ENCODE results near the gene FNBP1. TPM values are rescaled to one million over a fixed set of nuclear protein-coding genes. Genes with fewer than 3 reads are reported as not detected.

FNBP1 gene
- total RNA-seq, 1 donor from 2014 or later, result 157 TPM

DNA sequence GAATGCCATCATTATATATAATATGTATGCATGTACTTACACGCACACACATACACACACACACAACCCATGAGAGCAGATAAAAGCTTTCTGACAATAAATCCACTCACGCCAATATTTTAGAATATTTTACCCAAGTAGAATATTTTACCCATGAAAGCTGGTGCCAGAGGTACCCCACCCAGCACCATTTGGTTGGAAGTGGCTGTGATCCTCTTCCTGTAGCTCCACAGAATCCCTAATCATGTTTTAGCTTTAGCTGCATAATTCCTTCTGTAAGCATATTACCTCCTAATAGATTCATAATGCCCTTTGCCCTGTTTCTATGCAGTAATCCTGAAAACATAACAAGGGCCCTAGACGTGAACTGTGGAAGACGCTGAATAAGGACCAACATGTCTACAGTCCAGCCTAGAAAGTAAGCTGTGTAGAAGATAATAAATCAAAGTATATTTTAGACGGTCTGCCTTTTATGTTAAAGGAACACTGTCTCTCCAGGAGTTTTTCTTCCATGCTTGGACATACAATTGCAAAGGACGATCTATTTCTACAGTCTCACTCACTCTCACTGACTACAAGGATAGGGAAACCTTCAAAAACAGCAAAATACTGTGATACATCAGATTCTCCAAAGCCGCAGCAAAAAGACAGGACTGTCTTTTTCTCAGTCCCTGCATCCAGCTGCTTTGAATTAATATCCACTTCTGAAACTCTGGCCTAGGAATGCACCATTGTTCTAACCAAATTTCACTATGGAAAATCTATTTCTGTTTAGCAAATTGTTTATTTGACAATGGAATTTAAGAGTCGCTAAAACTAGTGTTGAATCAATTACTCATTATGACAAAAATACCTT, 109.6 kb downstream of the FNBP1 start:
- intact Hi-C loops (cut with micrococcal nuclease), result loop anchor here (2.0 to 5.0 kb wide), 2 partner anchors 29 to 109 kb away; partner anchors contain the start of gene FNBP1

GRCh38 chr9:129932303-129933151, 110.5 kb downstream of the FNBP1 start:
- intact Hi-C loops (cut with micrococcal nuclease), result loop anchor here (1.0 to 5.0 kb wide), 4 partner anchors 12 to 110 kb away; partner anchors contain the start of gene FNBP1

DNA sequence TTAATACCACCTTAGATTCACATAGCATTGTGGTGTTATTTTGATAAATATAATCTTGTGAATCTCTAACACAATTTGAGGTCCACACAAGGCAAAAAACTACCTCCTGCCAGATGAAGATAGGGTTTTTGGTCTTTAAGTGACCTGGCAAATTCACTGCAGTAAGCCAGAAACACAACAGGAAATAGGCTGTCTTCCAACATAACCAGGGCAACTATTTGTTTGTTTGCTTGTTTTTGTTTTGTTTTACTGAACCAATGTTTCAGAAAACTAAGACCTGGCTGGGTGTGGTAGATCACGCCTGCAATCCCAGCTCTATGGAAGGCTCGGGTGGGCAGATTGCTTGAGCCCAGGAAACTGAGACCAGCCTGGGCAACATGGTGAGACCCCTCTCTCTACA, 112.2 kb downstream of the FNBP1 start:
- intact Hi-C loops (cut with micrococcal nuclease), result loop anchor here (5.0 kb wide), 1 partner anchor 112 kb away; the partner anchor contains the start of gene FNBP1

DNA sequence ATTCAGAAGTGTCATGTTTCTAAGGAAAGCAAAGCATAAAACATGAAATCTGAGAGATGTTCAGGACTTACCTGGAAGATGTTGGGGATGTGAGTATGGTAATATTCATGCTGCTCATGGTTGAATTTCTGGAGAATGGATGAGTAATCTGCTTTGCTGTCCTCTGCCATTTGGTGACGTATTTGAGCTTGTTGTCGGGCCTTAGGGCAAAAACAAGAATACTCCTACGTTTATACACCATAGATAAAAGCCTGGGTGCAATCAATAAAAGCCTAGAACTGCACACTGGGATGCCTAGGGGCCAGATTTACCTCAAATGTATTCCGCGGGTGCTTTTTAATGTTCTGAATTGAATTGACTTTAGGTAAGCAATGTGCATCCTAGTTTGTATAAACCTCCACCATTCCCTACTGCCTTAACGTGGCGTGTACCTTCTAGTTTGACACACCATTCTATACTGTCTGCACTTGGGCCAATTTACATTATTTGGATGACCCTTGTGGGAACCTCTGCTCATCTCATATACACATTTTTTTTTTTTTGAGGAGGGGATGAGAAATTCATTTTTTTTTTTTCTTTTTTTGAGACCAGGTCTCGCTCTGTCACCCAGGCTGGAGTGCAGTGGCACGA, 113.4 kb downstream of the FNBP1 start:
- intact Hi-C loops (cut with micrococcal nuclease), result loop anchor here (5.0 kb wide), 1 partner anchor 113 kb away; the partner anchor contains the start of gene FNBP1

GRCh38 chr9:129923589-129923988, 119.4 kb downstream of the FNBP1 start:
- intact Hi-C loops (cut with micrococcal nuclease), result no loop called here

- intact Hi-C loops (cut with micrococcal nuclease), result no loop called here
These were observed 121.1 kb downstream of the FNBP1 start for GRCh38 chr9:129921905-129922304.

- intact Hi-C loops (cut with micrococcal nuclease), result no loop called here
These were observed 123.1 kb downstream of the FNBP1 start for GRCh38 chr9:129919841-129920240.

GRCh38 chr9:129919277-129919676, 123.7 kb downstream of the FNBP1 start:
- intact Hi-C loops (cut with micrococcal nuclease), result no loop called here

DNA sequence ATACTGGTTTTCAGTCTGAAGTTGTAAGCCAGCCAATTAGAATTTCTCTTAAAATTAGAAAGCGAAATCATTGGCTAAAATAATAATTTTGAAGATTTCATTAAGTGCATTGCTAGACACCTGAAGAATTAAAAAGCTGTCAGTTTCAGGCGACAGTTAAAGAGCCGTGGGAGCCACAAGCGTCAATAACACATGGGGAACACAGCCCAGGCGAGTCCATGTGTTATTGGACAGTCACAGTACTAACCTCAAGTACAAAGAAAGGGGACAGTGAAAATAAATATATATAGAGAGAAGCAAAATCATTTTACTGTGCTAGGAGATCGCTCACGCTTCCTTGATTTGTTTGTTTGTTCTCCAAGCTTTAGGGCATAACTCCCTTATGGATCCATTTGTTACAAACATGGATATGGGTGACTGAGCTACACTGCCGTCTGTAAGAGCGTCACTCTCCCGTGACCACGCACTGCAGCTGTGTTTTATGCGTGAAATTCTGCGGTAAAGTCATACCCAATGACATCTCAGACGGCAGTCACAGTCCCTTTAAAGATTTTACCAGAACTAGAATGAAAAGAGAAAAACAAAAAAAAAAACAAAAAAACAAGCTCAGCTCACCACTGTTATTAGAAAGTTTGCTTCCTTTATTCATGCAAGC, 124.6 kb downstream of the FNBP1 start:
- intact Hi-C loops (cut with micrococcal nuclease), result no loop called here

GRCh38 chr9:129916707-129917106, 126.3 kb downstream of the FNBP1 start:
- intact Hi-C loops (cut with micrococcal nuclease), result no loop called here

DNA sequence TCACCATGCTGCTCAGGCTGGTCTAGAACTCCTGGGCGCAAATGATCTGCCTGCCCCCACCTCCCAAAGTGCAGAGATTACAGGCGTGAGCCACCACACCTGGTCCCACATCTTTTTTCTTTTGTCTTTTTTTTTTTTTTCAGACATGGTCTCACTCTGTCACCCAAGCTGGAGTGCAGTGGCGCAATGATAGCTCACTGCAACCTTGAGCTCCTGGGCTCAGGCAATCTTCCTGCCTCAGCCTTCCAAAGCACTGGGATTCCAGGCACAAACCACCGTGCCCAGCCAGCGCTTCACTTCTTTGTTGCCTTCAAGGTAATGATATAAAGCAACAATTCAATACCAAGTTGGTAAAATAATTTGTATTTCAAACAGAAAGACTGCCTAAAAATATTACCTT, 128.9 kb downstream of the FNBP1 start:
- intact Hi-C loops (cut with micrococcal nuclease), result no loop called here

GRCh38 chr9:129910628-129911567, 132.1 kb downstream of the FNBP1 start:
- intact Hi-C loops (cut with micrococcal nuclease), result no loop called here

DNA sequence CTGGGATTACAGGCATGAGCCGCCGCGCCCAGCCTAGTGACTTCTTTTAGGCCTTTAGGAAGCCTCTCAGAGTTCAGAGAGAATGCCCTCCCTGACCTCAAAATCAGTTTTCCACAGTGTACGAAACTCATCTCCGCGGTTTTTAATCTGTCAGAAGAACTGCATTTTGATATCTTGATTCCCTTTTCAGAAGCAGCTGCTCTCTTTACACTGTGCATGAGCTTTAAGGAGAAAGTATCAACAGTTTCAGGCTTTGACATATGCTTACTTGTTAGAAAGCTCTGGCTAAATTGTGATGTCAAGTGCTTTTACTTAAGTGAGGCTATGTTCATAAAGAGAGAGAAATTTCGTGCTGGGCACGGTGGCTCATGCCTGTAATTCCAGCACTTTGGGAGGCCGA, 133.1 kb downstream of the FNBP1 start:
- intact Hi-C loops (cut with micrococcal nuclease), result no loop called here

DNA sequence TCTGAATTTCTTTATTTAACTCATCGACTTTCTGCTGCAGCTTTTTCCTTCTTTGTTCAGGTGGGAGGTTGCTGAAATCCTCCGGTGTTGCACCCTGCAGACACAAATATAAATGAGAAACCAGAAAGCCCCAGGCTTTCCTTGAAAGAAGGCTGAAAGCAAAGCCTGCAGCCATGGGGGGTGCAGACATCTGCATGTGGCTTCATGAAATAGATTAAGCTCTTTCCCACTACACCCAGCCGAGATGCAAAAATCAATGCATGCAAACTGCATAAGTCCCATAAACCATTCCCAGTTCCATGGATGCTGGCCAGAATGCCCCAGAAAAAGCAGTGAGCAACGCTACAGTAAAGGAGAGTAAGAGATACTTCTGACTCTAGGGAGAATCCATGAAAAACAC, 134.1 kb downstream of the FNBP1 start:
- intact Hi-C loops (cut with micrococcal nuclease), result no loop called here

DNA sequence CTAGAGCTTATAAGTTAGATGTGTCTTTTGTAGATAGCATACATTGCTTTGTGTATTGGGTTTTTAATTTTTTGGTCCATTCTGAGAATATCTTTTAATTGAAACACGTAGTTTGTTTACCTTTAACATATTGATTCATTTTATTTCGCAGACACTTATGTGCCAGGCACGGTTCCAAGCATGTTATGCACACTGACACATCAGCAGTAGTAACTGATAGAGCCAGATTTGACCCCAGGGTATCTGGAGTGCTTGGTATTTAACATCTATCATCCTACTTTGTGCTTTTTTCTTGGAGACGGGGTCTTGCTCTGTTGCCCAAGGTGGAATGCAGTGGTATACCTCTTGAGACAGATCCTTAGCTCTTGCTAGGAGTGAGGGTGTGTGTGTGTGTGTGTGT, 135.8 kb downstream of the FNBP1 start:
- intact Hi-C loops (cut with micrococcal nuclease), result no loop called here

DNA sequence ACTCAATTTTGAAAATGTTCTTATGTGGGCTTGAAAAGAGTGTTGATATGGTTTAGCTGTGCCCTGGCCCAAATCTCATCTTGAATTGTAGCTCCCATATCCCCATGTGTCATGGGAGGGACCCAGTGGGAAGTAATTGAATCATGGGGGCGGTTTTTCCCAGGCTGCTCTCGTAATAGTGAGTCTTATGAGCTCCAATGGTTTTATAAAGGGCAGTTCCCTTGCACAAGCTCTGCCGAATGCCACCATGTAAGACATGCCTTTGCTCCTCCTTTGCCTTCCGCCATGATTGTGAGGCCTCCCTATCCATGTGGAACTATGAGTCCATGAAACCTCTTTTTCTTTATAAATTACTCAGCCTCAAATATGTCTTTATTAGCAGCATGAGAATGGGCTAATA, 136.7 kb downstream of the FNBP1 start:
- intact Hi-C loops (cut with micrococcal nuclease), result no loop called here

DNA sequence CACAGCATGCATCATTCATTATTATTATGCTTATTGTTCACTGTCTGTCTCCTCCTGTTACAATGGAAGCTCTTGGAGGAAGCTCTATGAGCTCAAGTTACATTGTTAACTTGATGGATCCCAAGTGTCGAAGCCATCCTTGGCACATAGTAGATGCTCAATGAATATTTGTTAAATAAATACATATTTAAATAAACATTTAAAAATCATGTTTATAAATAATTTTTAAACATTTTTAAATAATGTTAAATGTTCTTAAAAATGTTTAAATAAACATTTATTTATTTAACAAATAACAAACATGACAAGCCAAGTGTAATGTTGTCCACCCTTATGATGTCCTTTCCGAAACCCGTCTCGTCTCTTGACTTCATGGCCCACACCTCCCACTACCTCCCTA, 138.3 kb downstream of the FNBP1 start:
- intact Hi-C loops (cut with micrococcal nuclease), result no loop called here

DNA sequence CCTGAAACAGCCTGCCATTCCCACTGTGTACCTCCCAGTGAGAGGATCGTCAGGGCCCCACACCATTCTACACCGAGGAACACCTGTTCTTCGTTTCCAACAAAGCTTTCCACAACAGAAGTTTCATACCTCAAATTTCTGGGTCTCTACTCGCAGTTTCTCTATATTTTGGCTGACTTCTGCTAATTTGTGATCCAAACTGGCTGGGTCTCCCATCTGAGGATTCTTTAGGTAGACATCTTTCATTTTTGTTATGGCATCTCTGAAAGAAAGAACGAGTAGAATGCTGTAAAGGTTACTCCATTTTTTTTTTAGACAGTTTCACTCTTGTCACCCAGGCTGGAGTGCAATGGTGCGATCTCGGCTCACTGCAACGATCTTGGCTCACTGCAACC, 140.3 kb downstream of the FNBP1 start:
- intact Hi-C loops (cut with micrococcal nuclease), result no loop called here

GRCh38 chr9:129901993-129902739, 140.8 kb downstream of the FNBP1 start:
- intact Hi-C loops (cut with micrococcal nuclease), result no loop called here
